Activated T-helper 17 cell treated with anti-CD3 and anti-CD28 coated beads, Interleukin-2, amount 50 U/mL, for 72 hours (primary cell): ENCODE measurements around the gene PGS1. TPM values are rescaled to one million over a fixed set of nuclear protein-coding genes. Genes with fewer than 3 reads are reported as not detected.
A peak's percentile ranks its signal among the peaks of the same experiment; 100 is the strongest.

ENCODE experiments used
- ATAC-seq: fragments of 150-1000 bp; cut with Tn5 transposase; replicated peaks from 2 replicates; pipeline ENCODE4 v1.10.0; 2021; ENCODE audit warnings: mild to moderate bottlenecking, moderate library complexity
- H3K27ac Mint-ChIP-seq: one replicate; pipeline ENCODE4 v1.8.0; 2022; ENCODE audit warnings: mixed read lengths
- H3K27me3 Mint-ChIP-seq: one replicate; pipeline ENCODE4 v1.8.0; 2022; ENCODE audit warnings: mixed read lengths
- H3K36me3 Mint-ChIP-seq: one replicate; pipeline ENCODE4 v1.8.0; 2022; ENCODE audit warnings: low read depth, mild to moderate bottlenecking, mixed read lengths
- H3K4me1 Mint-ChIP-seq: one replicate; pipeline ENCODE4 v1.8.0; 2022; ENCODE audit warnings: mixed read lengths
- H3K4me3 Mint-ChIP-seq: one replicate; pipeline ENCODE4 v1.8.0; 2022; ENCODE audit warnings: mild to moderate bottlenecking, mixed read lengths
- H3K9me3 Mint-ChIP-seq: one replicate; pipeline ENCODE4 v1.8.0; 2022; ENCODE audit warnings: mixed read lengths
- total RNA-seq, 2 donors: library from RNA; stranded (reverse); gene quantifications; one replicate each; pipeline ENCODE4 v1.2.3, GENCODE V29; 2022

Gene PGS1
- total RNA-seq, 2 donors from 2014 or later = 76.1 to 101 TPM

DNA sequence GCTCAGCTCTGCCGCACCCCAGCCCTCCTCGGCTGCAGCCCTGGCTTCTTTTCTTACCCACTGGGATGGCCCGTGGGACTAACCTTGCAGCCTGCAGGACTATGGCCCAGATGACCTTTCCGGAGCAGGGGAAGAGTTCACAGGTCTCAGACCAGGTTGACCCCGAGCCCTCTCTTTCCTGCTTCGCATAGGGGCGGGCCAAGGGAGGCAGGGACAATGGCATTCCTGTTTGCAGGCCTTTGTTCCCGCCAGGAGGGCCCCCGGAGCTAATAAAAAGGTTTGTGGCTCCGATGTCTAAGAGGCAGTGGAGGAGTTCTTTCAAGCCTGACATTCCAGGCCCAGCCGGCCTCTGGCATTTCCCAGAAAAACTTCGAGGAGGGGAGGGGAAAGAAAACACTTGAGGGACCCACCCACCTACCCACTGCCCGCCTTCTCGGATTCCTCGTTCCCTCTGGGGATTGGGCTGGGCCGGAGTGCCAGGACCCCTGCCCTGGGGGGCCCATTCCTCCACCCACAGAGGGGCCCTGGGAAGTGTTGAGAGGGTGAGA is 12.8 kb upstream of the PGS1 start:
- no peaks in the 10 kb centered on the region for H3K36me3 Mint-ChIP-seq
- no peak overlapping the region for H3K27ac Mint-ChIP-seq

DNA sequence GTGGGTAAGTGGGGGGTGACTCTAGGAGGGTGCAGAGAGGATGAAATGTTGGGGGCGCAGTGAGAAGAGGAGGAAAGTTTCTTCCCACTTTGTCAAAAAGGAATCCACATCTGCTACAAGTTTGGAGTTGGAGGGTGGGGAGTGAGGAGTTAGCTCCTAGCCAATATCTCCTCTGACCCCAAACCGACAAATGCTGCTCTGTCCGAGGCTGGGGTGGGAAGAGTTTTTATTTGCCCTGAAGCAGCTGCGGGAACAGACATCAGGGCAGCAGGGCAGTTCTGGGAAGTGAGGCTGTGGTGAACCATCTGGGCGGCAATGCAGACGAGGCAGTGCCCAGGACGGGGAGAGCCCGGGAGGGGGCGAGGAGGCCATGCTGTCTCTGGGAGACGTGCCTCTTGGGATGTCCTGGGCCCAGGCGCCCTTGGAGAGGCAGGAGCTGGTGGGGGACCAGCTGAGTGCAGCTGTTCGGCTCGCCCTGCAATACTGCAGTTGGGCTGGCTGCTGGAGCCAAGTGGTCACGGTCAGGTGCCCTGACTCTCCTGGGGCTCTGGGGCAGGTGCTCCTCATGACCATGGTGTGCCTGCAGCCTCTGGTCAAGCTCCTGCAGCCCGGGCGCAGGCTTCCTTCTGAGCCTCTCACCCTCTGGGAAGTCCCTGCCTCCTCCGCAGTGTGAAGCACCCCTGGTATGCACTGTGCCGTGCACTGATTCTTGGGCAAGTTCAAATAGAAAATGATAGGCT is 12.2 kb upstream of the PGS1 start:
- no peak for ATAC-seq
- no peaks in the 10 kb centered on the region for H3K9me3 Mint-ChIP-seq
- no peak overlapping the region for H3K27ac Mint-ChIP-seq
- H3K4me3 Mint-ChIP-seq = no peak overlapping the region
- H3K27me3 Mint-ChIP-seq = peaks cover 2% of the 10 kb centered on the region
- H3K4me1 Mint-ChIP-seq = peaks cover 11% of the 10 kb centered on the region
- H3K36me3 Mint-ChIP-seq = no peaks in the 10 kb centered on the region

More for the DNA sequence above, 12.8 kb upstream of the PGS1 start:
- H3K4me3 Mint-ChIP-seq = peak overlapping the region; percentile 53
- peaks cover 11% of the 10 kb centered on the region for H3K4me1 Mint-ChIP-seq
- H3K27me3 Mint-ChIP-seq = peaks cover 2% of the 10 kb centered on the region
- no peaks in the 10 kb centered on the region for H3K9me3 Mint-ChIP-seq
- ATAC-seq = no peak

DNA sequence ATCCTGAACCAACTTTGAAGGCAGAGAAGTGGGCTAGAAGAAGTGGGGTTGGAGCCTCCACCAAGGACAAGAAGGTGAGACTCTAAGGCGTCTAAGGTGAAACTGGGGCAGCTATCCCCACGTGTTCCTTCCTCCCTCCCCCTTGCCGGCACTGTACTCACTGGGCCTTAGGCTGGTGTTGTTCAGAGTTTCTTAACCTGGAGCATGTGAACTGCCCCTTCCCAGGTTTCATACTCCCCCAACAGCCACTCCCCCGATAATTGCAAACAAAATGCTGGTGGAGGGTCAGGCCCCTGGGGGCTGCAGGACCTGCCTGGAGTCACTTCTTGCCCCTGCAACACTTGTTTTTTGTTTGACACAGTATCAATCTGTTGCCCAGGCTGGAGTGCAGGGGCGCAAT is 11.3 kb upstream of the PGS1 start:
- H3K4me3 Mint-ChIP-seq = no peak overlapping the region
- no peak overlapping the region for H3K27ac Mint-ChIP-seq
- no peaks in the 10 kb centered on the region for H3K36me3 Mint-ChIP-seq
- peaks cover 11% of the 10 kb centered on the region for H3K4me1 Mint-ChIP-seq
- peaks cover 2% of the 10 kb centered on the region for H3K27me3 Mint-ChIP-seq
- no peaks in the 10 kb centered on the region for H3K9me3 Mint-ChIP-seq
- ATAC-seq = no peak

DNA sequence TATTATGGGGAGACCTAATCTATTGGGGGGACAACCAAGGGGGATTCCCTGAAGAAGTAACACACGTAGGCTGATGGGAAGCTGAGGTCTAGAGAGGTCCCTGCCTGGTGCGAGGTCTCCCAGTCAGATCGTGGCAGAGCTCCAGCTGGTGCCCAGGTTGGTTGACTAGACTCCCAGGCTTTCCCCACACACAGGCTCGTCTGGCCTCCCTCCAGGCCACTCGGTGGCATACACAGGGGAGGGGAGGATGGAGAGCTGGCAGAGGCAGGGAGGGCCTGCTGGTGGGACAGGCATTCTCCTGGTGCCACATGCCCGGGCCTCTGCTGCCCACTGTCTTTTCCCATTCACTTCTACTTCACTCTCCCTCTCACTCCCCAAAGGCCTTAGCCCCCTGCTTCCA is 10.1 kb upstream of the PGS1 start:
- H3K27ac Mint-ChIP-seq = no peak overlapping the region
- no peaks in the 10 kb centered on the region for H3K27me3 Mint-ChIP-seq
- no peaks in the 10 kb centered on the region for H3K9me3 Mint-ChIP-seq
- H3K4me3 Mint-ChIP-seq = no peak overlapping the region
- no peaks in the 10 kb centered on the region for H3K36me3 Mint-ChIP-seq
- ATAC-seq = no peak
- peaks cover 11% of the 10 kb centered on the region for H3K4me1 Mint-ChIP-seq

GRCh38 chr17:78368854-78369495 is 9.5 kb upstream of the PGS1 start:
- H3K4me3 Mint-ChIP-seq = no peak overlapping the region
- H3K4me1 Mint-ChIP-seq = peaks cover 11% of the 10 kb centered on the region
- ATAC-seq = no peak
- H3K36me3 Mint-ChIP-seq = no peaks in the 10 kb centered on the region
- no peak overlapping the region for H3K27ac Mint-ChIP-seq
- no peaks in the 10 kb centered on the region for H3K9me3 Mint-ChIP-seq
- no peaks in the 10 kb centered on the region for H3K27me3 Mint-ChIP-seq

DNA sequence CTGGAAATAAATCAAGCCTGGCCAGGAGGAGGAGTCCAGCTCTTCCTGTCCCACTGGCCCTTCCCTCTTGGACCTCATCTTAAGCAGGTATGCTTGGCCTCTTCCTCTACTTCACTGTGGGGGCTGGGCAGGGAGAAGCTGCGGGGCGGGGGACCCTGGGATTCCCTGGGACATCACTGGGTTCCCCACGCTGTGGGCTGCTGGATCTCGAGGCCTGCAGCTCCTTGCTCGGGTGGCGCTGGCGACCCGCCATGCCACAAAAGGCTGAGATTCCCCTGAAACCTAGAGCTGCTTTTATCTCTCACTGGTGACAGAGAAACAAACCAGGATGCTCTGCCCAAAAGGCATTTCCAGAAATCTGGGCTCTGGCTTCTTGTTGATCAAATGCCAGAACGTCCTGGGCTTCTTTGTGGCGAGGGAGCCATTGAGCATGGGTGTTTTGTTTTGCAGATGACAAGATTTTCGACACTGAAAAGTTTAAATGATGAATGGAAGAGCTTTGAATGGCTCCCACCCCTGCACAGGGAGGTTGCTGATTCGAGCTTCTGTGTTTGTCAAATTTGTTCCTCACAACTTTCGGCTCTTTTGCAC is 8.6 kb upstream of the PGS1 start:
- H3K9me3 Mint-ChIP-seq = no peaks in the 10 kb centered on the region
- H3K36me3 Mint-ChIP-seq = no peaks in the 10 kb centered on the region
- ATAC-seq = no peak

DNA sequence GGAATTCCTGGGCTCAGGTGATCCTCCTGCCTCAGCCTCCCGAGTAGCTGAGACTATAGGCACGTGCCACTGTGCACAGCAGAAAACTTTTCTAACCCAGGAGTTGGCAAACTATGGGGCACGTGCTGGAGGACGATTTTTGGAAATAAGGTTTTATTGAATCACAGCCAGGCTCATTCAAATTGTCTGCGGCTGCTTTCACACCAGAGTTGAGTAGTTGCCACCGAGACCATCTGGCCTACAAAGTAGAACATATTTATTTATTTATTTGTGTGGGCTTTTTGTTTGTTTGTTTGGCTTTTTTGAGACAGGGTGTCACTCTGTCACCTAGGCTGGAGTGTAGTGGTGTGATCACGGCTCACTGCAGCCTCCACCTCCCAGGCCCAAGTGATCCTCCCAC is 7.4 kb upstream of the PGS1 start:
- Mint-ChIP-seq H3K27ac (no peak overlapping the region), H3K9me3 (no peaks in the 10 kb centered on the region), H3K27me3 (no peaks in the 10 kb centered on the region), H3K4me1 (peaks cover 2% of the 10 kb centered on the region), H3K4me3 (no peak overlapping the region), H3K36me3 (no peaks in the 10 kb centered on the region)
- ATAC-seq = no peak

More for the DNA sequence above, 8.6 kb upstream of the PGS1 start:
- Mint-ChIP-seq H3K4me1 (peaks cover 3% of the 10 kb centered on the region), H3K4me3 (no peak overlapping the region), H3K27me3 (no peaks in the 10 kb centered on the region), H3K27ac (no peak overlapping the region)

DNA sequence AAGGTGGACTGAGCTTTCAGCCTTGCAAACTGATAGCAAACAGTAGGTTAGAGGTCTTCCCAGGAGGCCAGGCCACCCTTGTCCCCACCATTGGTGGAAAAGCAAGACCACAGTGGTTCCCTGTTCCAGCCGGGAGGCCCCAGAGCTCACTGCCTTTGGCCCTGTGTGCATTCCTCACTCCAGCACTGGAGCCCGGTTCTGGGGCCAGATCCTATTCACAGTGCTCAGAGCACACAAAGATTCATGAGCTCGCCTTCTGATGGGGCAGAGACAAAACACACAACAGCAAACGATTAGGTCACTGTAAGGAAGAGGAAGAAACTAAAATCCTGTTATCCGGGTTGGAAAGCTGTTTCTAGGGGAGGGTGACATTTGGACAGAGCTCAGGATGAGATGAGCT is 5.6 kb upstream of the PGS1 start:
- ATAC-seq = no peak
- no peak overlapping the region for H3K27ac Mint-ChIP-seq
- H3K9me3 Mint-ChIP-seq = no peaks in the 10 kb centered on the region
- no peaks in the 10 kb centered on the region for H3K27me3 Mint-ChIP-seq
- H3K4me3 Mint-ChIP-seq = no peak overlapping the region
- no peaks in the 10 kb centered on the region for H3K36me3 Mint-ChIP-seq
- peaks cover 5% of the 10 kb centered on the region for H3K4me1 Mint-ChIP-seq

- Mint-ChIP-seq H3K27ac (no peak overlapping the region), H3K9me3 (no peaks in the 10 kb centered on the region), H3K4me1 (peaks cover 5% of the 10 kb centered on the region), H3K36me3 (peaks cover 5% of the 10 kb centered on the region), H3K4me3 (no peak overlapping the region), H3K27me3 (no peaks in the 10 kb centered on the region)
- no peak for ATAC-seq
Observed at GRCh38 chr17:78374189-78374588, 4.3 kb upstream of the PGS1 start.

DNA sequence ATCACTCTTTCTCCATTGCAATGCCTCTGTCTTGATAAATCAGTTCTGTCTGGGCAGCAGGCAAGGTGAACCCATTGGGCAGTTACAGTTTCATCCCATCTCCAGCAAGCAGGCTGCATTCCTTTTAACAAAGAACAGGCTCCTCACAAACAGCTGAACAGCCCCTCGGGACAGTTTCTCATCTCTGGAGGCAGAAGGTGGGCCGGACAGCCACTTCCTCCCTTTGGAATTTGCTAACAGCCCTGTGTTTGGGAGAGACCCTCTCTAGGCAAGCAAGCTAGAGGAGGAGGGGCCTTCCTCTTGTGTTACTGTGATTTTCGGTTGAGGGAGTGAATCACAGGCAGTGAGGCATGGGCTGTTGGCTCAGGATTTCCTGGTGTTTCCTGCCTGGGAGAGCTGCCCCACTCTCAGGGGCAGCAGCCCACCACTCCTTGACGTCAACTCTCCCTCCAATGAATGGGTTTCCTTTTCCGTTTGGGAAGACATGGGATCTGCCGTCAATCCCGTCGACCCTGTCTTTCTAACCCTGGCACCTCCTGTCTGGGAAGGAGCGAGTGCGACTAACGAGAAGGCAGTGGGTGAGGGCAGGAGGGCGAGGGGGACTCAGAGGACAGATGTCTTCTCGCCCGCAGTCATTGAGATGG is 3.7 kb upstream of the PGS1 start:
- no peak overlapping the region for H3K27ac Mint-ChIP-seq
- H3K4me3 Mint-ChIP-seq = no peak overlapping the region
- no peaks in the 10 kb centered on the region for H3K27me3 Mint-ChIP-seq
- H3K9me3 Mint-ChIP-seq = no peaks in the 10 kb centered on the region
- peaks cover 9% of the 10 kb centered on the region for H3K36me3 Mint-ChIP-seq
- peaks cover 5% of the 10 kb centered on the region for H3K4me1 Mint-ChIP-seq
- no peak for ATAC-seq

DNA sequence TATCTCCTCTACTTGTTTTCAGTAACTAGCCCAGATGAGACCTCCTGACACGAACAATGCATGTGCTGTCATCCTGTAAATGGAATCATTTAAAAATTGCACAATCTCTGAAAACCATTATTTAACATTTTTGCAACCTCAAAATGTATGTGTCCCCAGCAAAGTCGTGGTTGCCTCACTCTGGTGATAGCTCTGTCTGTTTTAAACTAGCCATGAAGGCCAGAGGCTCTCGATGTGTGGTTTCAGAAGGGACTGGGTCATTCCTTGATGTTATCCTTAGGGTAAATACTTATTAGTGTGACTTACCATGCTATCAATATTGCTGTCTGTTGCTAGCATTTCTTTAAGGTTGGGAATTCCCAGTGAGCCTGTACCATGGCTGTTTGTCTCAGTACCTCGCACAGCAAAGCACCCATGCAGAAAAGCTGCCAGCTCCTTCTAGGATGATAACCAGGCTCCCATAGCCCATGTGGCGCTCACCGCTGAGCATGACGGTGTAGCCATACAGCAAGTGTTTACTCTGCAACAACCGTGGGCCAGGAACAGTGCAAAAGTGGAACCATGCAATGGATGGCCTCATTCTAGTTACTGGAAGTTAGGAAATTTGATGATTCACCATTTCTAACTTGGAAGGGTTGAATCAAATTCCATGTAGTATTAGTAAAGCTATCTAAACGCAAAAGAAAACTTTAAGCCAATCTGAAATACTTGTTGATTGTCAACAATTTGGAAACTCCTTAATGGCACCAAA is 2.9 kb upstream of the PGS1 start:
- H3K9me3 Mint-ChIP-seq = no peaks in the 10 kb centered on the region
- no peak overlapping the region for H3K27ac Mint-ChIP-seq
- peaks cover 11% of the 10 kb centered on the region for H3K4me1 Mint-ChIP-seq
- H3K36me3 Mint-ChIP-seq = peaks cover 17% of the 10 kb centered on the region
- no peak overlapping the region for H3K4me3 Mint-ChIP-seq
- no peaks in the 10 kb centered on the region for H3K27me3 Mint-ChIP-seq
- no peak for ATAC-seq

DNA sequence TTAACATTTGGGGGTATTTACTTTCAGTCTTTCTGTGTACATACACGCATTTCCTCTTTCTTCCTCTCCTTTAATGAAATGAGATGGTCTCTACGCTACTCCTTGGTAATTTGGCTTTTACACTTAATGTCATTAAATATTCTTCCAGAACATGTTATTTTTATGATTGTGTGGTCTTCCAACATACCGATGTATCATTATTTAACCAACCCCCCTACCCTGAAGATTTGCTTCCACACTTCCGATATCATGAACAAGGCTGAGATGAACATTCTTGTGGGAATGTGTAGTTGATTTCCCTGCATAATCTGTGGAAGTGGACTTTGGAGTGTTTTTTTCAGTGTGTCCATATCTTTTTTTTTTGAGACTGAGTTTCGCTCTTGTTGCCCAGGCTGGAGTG is 2.3 kb upstream of the PGS1 start:
- no peak overlapping the region for H3K27ac Mint-ChIP-seq
- no peaks in the 10 kb centered on the region for H3K9me3 Mint-ChIP-seq
- H3K36me3 Mint-ChIP-seq = peaks cover 22% of the 10 kb centered on the region
- no peak overlapping the region for H3K4me3 Mint-ChIP-seq
- H3K4me1 Mint-ChIP-seq = peaks cover 16% of the 10 kb centered on the region
- no peak for ATAC-seq
- H3K27me3 Mint-ChIP-seq = no peaks in the 10 kb centered on the region

DNA sequence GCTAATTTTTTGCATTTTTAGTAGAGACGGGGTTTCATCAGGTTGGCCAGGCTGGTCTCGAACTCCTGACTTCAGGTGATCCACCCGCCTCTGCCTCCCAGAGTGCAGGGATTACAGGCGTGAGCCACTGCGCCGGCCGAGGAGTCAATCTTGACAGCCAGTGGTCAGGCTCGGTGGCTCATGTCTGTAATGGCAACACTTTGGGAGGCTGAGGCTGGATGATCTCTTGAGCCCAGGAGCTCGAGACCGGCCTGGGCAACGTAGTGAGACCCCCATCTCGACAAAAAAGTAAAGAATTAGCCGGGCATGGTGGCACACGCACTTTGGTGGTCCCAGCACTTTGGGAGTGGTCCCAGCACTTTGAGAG is 608 bp upstream of the PGS1 start:
- H3K27me3 Mint-ChIP-seq = no peaks in the 10 kb centered on the region
- peaks cover 29% of the 10 kb centered on the region for H3K4me1 Mint-ChIP-seq
- peak overlapping the region; percentile 86 for H3K4me3 Mint-ChIP-seq
- peaks cover 36% of the 10 kb centered on the region for H3K36me3 Mint-ChIP-seq
- no peak for ATAC-seq
- no peaks in the 10 kb centered on the region for H3K9me3 Mint-ChIP-seq
- H3K27ac Mint-ChIP-seq = no peak overlapping the region

DNA sequence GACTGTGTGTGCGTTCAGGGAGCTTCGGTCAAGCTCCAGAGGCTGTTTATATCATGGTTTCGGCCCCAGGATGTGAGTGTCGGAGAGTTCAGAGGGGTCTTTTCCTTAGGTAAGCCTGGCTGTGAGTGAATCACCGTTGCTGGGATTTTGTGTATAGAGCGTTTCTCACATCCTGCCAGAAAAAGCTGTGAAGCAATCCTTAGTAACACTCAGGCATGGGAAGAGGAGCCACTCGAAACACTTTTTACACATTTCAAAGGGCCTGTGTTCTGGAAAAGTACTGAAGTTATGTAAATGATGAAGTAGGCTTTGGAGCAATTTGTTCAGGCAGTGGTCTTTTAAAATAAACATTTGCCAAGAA is 662 bp downstream of the PGS1 start:
- Mint-ChIP-seq H3K4me1 (peaks cover 37% of the 10 kb centered on the region), H3K36me3 (peaks cover 49% of the 10 kb centered on the region), H3K27me3 (no peaks in the 10 kb centered on the region), H3K9me3 (no peaks in the 10 kb centered on the region), H3K4me3 (peak overlapping the region; percentile 86), H3K27ac (peak overlapping the region; percentile 99)
- ATAC-seq = no peak
